Activated CD8-positive, alpha-beta memory T cell treated with anti-CD3 and anti-CD28 coated beads, Interleukin-2, amount 50 U/mL, for 48 hours (primary cell): ENCODE data around the gene SLMAP.

Source experiments
- DNase-seq: peaks from one replicate; pipeline ENCODE4 v3.0.0-alpha.2; 2020

Gene SLMAP

GRCh38 chr3:57968501-57968900 lies 212.4 kb downstream of the SLMAP start:
- DNase-seq, result no peak

DNA sequence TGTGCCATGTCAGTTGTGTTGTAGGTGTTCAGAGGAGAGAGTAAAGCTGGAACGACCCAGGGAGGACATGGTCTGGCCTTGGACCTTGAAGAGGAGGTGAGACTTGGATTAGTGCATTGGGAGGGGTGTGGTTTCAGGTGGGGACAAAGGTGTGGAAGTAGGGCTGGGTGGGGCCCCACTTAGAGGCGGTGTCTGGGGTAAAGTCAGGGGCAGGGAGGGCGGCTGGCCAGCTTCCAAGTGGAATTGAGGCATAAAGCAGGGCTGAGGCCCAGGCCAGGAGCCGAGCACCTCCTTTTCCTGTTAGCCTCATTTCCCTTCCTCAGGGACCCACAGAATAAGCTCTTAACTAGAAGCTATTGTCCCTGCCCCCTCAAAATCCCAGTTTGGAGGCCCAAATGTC lies 215.9 kb downstream of the SLMAP start:
- no peak for DNase-seq

GRCh38 chr3:57972531-57973111 lies 216.5 kb downstream of the SLMAP start:
- no peak for DNase-seq

DNA sequence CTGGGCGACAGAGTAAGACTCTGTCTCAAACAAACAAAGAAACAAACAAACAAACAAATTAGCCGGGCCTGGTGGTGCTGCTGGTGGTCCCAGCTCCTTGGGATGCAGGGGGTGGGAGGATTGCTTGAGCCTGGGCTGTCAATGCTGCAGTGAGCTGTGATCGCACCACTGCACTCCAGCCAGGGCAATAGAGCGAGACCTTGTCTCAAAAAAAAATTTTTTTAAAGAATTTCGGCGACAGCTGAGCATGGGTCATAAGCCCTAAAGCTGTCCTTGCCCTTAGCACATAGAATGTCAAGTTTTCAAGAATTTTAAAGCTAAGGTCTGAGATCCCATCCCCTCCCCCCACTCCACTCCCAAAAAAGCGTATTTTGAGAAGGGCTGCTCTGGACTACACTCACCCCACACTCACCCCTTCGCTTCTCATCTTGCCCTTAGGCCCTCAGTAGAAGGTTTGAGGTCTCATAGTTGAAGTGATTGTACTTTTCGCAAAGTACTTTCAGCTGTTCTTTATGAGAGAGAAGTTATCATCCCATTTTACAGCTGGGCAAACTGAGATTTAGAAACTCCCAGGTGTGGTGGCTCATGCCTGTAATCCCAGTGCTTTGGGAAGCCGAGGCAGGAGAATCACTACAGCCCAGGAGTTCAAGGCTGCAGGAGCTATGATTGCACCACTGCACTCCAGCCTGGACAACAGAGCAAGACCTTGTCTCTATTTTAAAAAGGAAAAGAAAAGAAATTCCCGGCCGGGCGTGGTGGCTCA lies 217.8 kb downstream of the SLMAP start:
- DNase-seq, result no peak

GRCh38 chr3:57974796-57975388 lies 218.8 kb downstream of the SLMAP start:
- DNase-seq, result no peak

- no peak for DNase-seq
Measured at GRCh38 chr3:57977818-57978235, 221.7 kb downstream of the SLMAP start.

DNA sequence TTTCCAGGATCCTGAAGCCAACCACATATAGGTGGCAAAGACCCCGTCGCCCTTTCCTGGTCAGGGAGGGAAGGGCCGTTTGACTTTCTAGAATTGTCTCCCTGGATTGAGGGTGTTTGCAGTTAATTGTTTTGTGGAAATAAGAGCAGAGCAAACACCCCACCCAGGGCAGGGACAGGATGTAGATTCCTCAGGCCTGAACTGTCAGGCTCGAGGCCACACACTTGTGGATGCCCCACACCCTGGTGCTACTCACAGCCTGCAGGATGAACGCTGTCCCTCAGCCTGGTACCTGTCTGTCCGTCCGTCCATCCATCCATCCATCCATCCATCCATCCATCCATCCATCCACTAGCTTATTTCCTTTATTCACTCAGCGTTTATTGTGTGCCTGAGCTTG lies 222.2 kb downstream of the SLMAP start:
- no peak for DNase-seq
